ENCODE results near the gene INPP4B.

DNA sequence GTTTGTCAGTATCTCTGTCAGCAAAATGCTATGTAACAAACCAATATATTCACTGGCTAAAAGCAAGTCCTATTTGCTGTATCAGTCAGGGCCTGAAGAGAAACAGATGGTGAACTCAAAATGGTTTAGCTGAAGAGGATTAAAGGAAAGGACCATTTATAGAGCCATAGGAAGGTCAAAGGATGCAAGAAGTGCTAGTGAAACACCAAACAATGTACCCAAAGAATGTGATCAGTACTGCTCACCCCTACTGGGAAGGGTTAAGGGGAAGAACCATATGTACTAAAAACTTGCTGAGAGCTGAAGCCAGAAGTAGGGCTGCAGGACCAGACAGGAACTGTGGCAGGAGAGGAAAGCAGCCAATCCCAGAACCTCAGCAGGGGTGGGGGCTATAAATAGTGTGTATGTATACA, 479.3 kb downstream of the INPP4B start:
- TF ChIP-seq, protein P1, sequence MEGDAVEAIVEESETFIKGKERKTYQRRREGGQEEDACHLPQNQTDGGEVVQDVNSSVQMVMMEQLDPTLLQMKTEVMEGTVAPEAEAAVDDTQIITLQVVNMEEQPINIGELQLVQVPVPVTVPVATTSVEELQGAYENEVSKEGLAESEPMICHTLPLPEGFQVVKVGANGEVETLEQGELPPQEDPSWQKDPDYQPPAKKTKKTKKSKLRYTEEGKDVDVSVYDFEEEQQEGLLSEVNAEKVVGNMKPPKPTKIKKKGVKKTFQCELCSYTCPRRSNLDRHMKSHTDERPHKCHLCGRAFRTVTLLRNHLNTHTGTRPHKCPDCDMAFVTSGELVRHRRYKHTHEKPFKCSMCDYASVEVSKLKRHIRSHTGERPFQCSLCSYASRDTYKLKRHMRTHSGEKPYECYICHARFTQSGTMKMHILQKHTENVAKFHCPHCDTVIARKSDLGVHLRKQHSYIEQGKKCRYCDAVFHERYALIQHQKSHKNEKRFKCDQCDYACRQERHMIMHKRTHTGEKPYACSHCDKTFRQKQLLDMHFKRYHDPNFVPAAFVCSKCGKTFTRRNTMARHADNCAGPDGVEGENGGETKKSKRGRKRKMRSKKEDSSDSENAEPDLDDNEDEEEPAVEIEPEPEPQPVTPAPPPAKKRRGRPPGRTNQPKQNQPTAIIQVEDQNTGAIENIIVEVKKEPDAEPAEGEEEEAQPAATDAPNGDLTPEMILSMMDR (conservative IDR thresholded peaks at IDR 0.05 in 1 of 2, IDR thresholded peaks at IDR 0.05 in 1 of 2; ENCODE audit: low read depth in 1 of 2, low read length in 2 of 2): no peak
- TF ChIP-seq EZH2 (IDR thresholded peaks at IDR 0.05; ENCODE audit: low read length, missing control alignments): no peak

Measured in fibroblast of lung (primary cell).